ENCODE measurements around the gene HEATR1. TPM values are rescaled to one million over a fixed set of nuclear protein-coding genes. Genes with fewer than 3 reads are reported as not detected.

Gene HEATR1
- total RNA-seq, 1 experiment from 2014 or later: 68.3 TPM

DNA sequence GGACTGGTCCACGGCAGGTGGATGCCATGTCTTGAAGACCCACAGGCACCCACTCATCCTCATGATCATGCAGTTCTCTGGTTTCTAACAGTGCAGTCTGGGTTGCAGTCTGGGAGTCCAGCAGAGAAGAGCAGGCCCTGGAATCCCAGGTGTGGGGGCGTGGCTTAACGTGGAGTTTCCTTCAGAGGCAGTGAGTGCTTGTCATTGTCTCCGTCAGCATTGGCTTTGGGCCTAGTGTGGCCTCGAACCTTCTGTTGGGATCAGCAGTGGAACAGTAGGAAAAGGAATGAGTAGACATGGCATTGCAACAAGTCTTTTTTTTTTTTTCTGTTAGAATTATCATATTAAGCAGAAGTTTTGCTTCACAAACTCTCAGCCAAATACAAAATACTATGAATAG lies 67.8 kb downstream of the HEATR1 start:
- RAD21 ChIA-PET (ENCODE audit: low non-redundant PET in 1 of 2, low total read pairs in 2 of 2, uncharacterized antibody in 2 of 2, unreplicated experiment in 2 of 2): no interaction called here
- intact Hi-C loops (cut with micrococcal nuclease): no loop called here
- H3K4me1 ChIP-seq (ENCODE audit: control insufficient read depth in 1 of 2, insufficient read depth in 2 of 2, low read length in 2 of 2): peaks cover 5 to 8% of the 10 kb centered on the region in 2 experiments
- CTCF ChIA-PET: no interaction called here
- no peaks in the 10 kb centered on the region for H4K20me1 ChIP-seq (ENCODE audit: insufficient read depth)
- H2AFZ ChIP-seq (ENCODE audit: low read depth, low read length, poor library complexity, severe bottlenecking): no peak overlapping the region
- H3K4me3 ChIP-seq (replicated peaks in 1 of 2; ENCODE audit: low read depth in 1 of 2, low read length in 2 of 2): no peak overlapping the region
- H3K36me3 ChIP-seq (ENCODE audit: control insufficient read depth in 1 of 2, insufficient read depth in 2 of 2, low read length in 2 of 2): peaks cover 4 to 15% of the 10 kb centered on the region in 2 experiments; a peak in 2 of 4 replicates
- ATAC-seq (no peak), DNase-seq (ENCODE audit: low read depth, low spot score) (no peak)
- no peak overlapping the region for H3K27ac ChIP-seq (ENCODE audit: low read depth, low read length)
- H3K9ac ChIP-seq (ENCODE audit: low read length): no peak overlapping the region
- no TSS peak for BruUV-seq (replicated peaks)
- TF ChIP-seq EGR1 (IDR thresholded peaks at IDR 0.05; ENCODE audit: low read depth) (no peak), SRF (IDR thresholded peaks at IDR 0.05; ENCODE audit: low read depth) (no peak)
- H3K79me2 ChIP-seq (ENCODE audit: insufficient read depth, low read length): peaks cover 5% of the 10 kb centered on the region; the same call in 1 of the 2 replicates
- H3K27me3 ChIP-seq (ENCODE audit: insufficient read depth, low read length): no peaks in the 10 kb centered on the region
- no peaks in the 10 kb centered on the region for H3K9me3 ChIP-seq (ENCODE audit: control insufficient read depth in 1 of 2, insufficient read depth in 1 of 2, low read depth in 1 of 2, low read length in 2 of 2)
- POLR2A ChIA-PET: no interaction called here
- no peaks in the 10 kb centered on the region for H3K9me2 ChIP-seq (ENCODE audit: insufficient read depth)
- H3K4me2 ChIP-seq (ENCODE audit: low read length): no peak overlapping the region

DNA sequence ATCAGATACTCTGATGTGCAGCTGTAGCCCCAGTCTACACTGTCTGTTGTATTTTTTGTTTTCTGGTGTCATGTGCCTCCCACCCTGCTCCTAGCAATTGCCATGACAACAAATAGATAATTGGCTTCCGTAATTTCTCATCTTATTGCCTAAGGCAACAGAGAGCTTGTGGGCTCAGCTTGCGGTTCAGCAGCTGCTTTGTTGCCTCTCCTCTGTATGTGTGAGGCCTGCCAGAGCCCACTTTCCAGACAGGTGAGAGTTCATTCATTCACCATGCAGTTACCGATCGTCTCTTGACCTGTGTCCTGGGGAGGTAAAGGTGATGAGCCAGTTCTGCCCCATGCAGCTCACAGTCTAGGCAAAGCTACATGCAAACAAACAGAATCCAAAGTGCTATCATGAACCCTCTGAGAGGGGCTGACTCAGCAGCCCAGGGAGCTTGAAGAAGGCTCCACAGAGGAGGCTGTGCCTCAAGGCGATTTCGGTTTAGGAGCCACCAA lies 68.6 kb downstream of the HEATR1 start:
- no peaks in the 10 kb centered on the region for H3K9me3 ChIP-seq (ENCODE audit: control insufficient read depth in 1 of 2, insufficient read depth in 1 of 2, low read depth in 1 of 2, low read length in 2 of 2)
- H3K36me3 ChIP-seq (ENCODE audit: control insufficient read depth in 1 of 2, insufficient read depth in 2 of 2, low read length in 2 of 2): peaks cover 0 to 10% of the 10 kb centered on the region in 2 experiments; a peak in 2 of 4 replicates
- ChIA-PET CTCF (no interaction called here), RAD21 (ENCODE audit: low non-redundant PET in 1 of 2, low total read pairs in 2 of 2, uncharacterized antibody in 2 of 2, unreplicated experiment in 2 of 2) (no interaction called here), POLR2A (no interaction called here)
- intact Hi-C loops (cut with micrococcal nuclease): no loop called here
- no peak overlapping the region for H3K9ac ChIP-seq (ENCODE audit: low read length)
- H3K27ac ChIP-seq (ENCODE audit: low read depth, low read length): no peak overlapping the region
- ATAC-seq (no peak), DNase-seq (ENCODE audit: low read depth, low spot score) (no peak)
- no peaks in the 10 kb centered on the region for H3K27me3 ChIP-seq (ENCODE audit: insufficient read depth, low read length)
- H3K4me3 ChIP-seq (replicated peaks in 1 of 2; ENCODE audit: low read depth in 1 of 2, low read length in 2 of 2): no peak overlapping the region
- BruUV-seq (replicated peaks): no TSS peak
- peaks cover 11 to 14% of the 10 kb centered on the region in 2 experiments for H3K4me1 ChIP-seq (ENCODE audit: control insufficient read depth in 1 of 2, insufficient read depth in 2 of 2, low read length in 2 of 2)
- H3K79me2 ChIP-seq (ENCODE audit: insufficient read depth, low read length): peaks cover 1% of the 10 kb centered on the region; the same call in 1 of the 2 replicates
- no peak for TF ChIP-seq ATF3 (IDR thresholded peaks at IDR 0.05)
- no peak for TF ChIP-seq POLR2A (IDR thresholded peaks at IDR 0.05; ENCODE audit: borderline replicate concordance, extremely low read depth, insufficient read depth, insufficient read length)
- no peaks in the 10 kb centered on the region for H4K20me1 ChIP-seq (ENCODE audit: insufficient read depth)
- no peak overlapping the region for H2AFZ ChIP-seq (ENCODE audit: low read depth, low read length, poor library complexity, severe bottlenecking)
- H3K9me2 ChIP-seq (ENCODE audit: insufficient read depth): no peaks in the 10 kb centered on the region
- H3K4me2 ChIP-seq (ENCODE audit: low read length): no peak overlapping the region

All from HCT116 (cell line).